Esophagus squamous epithelium (tissue), 5 donors: ENCODE measurements around the gene SGMS1. TPM values are rescaled to one million over a fixed set of nuclear protein-coding genes. Genes with fewer than 3 reads are reported as not detected.
"Not testable (repeated sequence)": the region's sequence is repeated elsewhere in the genome, so short reads cannot be mapped to it uniquely, and the experiment has no call there.

Experiments
- DNase-seq: peaks from one replicate; lab custom pipeline; 2025; lab: John Stamatoyannopoulos, UW
- H3K27ac ChIP-seq, 4 donors: fragments of 200-600 bp; sonication (generic); one replicate each; pipeline ENCODE4 v1.5.1; 2016 to 2019; ENCODE audit warnings: mild to moderate bottlenecking in 1 of 4
- H3K27me3 ChIP-seq, 4 donors: fragments of 200-600 bp; sonication (generic); 1 replicate in 3 of 4; 2 replicates in 1 of 4; pipeline versions ENCODE4 v1.5.1 to v1.6.0; 2017 to 2021; ENCODE audit warnings: antibody characterized with exemption in 1 of 4
- H3K36me3 ChIP-seq, 3 donors: fragments of 200-600 bp; sonication (generic); one replicate each; pipeline ENCODE4 v1.5.1; 2016 to 2019
- H3K4me1 ChIP-seq, 3 donors: fragments of 200-600 bp; sonication (generic); one replicate each; pipeline ENCODE4 v1.5.1; 2017 to 2019
- H3K4me3 ChIP-seq, 4 donors: fragments of 200-600 bp; sonication (generic); 1 replicate in 3 of 4; 2 replicates in 1 of 4; pipeline ENCODE4 v1.5.1; 2016 to 2019; ENCODE audit warnings: mild to moderate bottlenecking in 2 of 4, moderate library complexity in 1 of 4
- H3K9me3 ChIP-seq, 3 donors: fragments of 200-600 bp; sonication (generic); one replicate each; pipeline ENCODE4 v1.5.1; 2016 to 2019
- POLR2A ChIP-seq, 4 donors: fragments of 450-650 bp; IDR thresholded peaks; one replicate each; pipeline ENCODE4 v1.6.1; 2017; ENCODE audit warnings: antibody characterized with exemption in 4 of 4, mild to moderate bottlenecking in 4 of 4, moderate library complexity in 3 of 4
- WGBS, 2 donors: methylation state at CpG; one replicate each; pipeline ENCODE4 v1.1.5; 2018; 5-methylcytosine and 5-hydroxymethylcytosine counted together
- intact Hi-C: fragments of 100-400 bp; cut with DNase I; formaldehyde crosslinking; loops from one replicate; pipeline ENCODE4 v1.15.0; 2022
- total RNA-seq, 4 donors: library from RNA; depleted of rRNA; stranded (reverse); fragments of >200 nt; gene quantifications; one replicate each; pipeline ENCODE4 v1.1.0, GENCODE V29; 2016
- TF ChIP-seq, protein P1 (sequence below), 6 experiments: fragments of 450-650 bp in 4 of 6; fragments of 200-600 bp in 2 of 6; sonication (generic) in 2 of 6; IDR thresholded peaks; one replicate each; pipeline ENCODE4 v1.5.1; 2016 to 2019; ENCODE audit warnings: antibody characterized with exemption in 6 of 6, mild to moderate bottlenecking in 4 of 6, moderate library complexity in 4 of 6
- donor health status: DM: yes; HTN: yes; CAD: no.

Gene SGMS1
- total RNA-seq, 4 donors from 2014 or later, result 39.4 to 64.1 (median 54.9) TPM

DNA sequence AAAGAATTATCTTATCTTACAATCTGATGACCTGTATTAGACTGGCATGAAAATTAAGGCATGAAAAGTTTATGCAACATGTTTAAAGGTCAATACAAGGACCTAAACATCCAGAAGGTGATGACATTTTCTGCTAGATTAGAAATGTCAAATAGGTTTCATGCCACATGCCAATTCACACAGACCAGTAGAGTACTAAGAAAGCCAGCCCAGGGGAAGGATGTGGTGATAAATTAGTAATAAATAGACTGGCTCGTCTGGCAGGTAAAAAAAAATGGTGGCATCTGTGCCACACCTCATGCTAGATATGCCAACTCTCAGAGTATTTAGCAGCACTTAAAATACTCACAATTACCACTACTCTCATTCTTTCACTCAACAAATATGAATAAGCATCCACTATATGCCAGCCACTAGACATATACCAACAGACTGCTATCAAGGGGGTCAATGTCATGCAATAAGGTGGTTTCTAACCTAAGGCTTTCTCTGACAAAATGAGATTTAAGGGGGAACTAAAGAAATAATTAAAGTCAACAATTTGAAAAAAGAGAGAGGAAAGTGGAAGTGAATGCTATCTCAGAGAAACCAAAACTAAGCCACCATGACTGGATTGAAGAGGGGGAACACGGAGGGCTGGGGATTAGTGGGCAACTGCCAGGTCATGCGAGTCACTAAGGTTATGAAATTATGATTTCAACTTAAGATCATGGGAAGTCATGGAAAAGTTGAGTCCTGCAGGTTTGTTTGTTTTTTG is 83.5 kb downstream of the SGMS1 start:
- Histone ChIP-seq H3K27me3 (no peaks in the 10 kb centered on the region), H3K9me3 (no peaks in the 10 kb centered on the region), H3K27ac (no peak overlapping the region), H3K36me3 (no peaks in the 10 kb centered on the region), H3K4me3 (no peak overlapping the region), H3K4me1 (peaks cover 4 to 32% (median 17%) of the 10 kb centered on the region in 3 donors)
- DNase-seq, result no peak
- intact Hi-C loops, result no loop called here
- WGBS, 2 donors, result 33 to 41% methylated on average over 3 of the region's 3 CpGs
- TF ChIP-seq POLR2A (IDR thresholded peaks at IDR 0.05), result no peak
- TF ChIP-seq, protein P1, sequence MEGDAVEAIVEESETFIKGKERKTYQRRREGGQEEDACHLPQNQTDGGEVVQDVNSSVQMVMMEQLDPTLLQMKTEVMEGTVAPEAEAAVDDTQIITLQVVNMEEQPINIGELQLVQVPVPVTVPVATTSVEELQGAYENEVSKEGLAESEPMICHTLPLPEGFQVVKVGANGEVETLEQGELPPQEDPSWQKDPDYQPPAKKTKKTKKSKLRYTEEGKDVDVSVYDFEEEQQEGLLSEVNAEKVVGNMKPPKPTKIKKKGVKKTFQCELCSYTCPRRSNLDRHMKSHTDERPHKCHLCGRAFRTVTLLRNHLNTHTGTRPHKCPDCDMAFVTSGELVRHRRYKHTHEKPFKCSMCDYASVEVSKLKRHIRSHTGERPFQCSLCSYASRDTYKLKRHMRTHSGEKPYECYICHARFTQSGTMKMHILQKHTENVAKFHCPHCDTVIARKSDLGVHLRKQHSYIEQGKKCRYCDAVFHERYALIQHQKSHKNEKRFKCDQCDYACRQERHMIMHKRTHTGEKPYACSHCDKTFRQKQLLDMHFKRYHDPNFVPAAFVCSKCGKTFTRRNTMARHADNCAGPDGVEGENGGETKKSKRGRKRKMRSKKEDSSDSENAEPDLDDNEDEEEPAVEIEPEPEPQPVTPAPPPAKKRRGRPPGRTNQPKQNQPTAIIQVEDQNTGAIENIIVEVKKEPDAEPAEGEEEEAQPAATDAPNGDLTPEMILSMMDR (IDR thresholded peaks at IDR 0.05), result no peak

DNA sequence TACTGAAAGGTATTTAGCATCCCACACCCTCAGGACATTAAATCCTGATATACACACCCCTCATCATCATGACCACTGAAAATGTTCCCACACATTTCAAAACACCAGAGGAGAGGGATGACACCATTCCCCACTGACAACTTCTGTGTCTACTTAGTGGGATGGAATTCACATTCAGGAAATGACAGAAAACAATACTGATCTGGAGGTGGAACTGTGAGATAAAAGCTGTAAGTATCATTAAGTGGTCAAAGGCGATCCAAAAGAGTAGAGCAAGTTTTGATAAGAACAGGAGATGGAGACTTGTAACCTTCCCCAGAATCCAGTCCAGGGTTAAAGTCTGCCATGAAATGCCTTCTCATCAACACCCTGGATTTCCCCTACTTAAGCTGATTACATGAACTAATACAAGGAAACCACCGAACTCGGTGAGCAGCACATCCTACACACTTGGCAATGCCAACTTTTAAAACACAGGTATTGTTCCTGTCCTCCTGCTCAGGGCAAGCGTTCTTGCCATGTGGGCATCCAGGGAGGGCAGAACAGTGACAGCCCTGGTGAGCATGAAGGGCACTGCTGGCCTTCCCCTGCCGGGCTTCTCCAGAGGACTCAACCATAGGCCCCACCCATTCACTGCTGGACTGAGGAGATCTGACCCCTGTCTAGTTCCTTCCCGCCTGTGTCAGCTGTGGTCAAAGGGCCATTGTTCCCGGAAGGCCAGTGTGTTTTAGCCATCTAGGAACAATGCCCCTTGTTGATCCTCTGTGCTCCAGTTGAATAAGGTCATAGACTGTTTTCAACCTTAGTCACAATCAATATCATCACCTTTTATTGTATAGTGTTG is 85.0 kb downstream of the SGMS1 start:
- H3K9me3 ChIP-seq, result no peaks in the 10 kb centered on the region
- no peak overlapping the region for H3K4me3 ChIP-seq
- no peak for DNase-seq
- WGBS, 2 donors, result 49 to 51% methylated on average over 5 to 6 of the region's 7 CpGs
- H3K27ac ChIP-seq, result peak overlapping the region in 1 of 4 donors; percentile 56
- no peak for TF ChIP-seq POLR2A (IDR thresholded peaks at IDR 0.05)
- intact Hi-C loops, result no loop called here
- H3K36me3 ChIP-seq, result no peaks in the 10 kb centered on the region
- H3K4me1 ChIP-seq, result peaks cover 4 to 37% (median 17%) of the 10 kb centered on the region in 3 donors
- no peaks in the 10 kb centered on the region for H3K27me3 ChIP-seq

DNA sequence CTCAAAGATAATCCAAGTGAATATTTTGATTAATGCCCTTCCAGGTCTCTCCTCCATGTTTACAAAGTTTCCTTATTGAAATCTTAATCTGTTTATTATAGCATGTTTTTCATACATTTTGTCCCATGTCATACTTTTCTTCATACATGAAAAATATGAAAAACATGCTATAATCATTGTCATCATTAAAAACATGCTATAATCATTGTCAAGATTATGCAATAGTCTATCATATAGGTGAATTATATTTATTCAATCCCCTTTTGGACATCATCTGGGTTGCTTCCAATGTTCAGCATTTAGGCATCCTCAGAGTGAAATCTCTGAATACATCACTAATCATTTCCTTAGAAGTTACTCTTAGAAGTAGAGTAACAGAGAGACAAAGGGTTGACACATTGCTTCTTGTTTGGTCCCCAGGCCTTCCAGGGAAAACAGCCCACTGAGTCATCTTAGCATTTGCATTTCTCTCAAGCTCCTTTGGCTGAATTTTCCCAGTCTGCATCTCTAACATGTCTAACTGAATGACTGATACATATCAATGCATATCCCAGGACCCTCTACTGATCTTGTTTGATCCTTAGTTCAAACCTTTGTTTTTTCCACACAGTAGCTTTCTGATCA is 87.0 kb downstream of the SGMS1 start:
- no peaks in the 10 kb centered on the region for H3K36me3 ChIP-seq
- no peak for DNase-seq
- no peak overlapping the region for H3K27ac ChIP-seq
- intact Hi-C loops, result no loop called here
- TF ChIP-seq, protein P1 (IDR thresholded peaks at IDR 0.05), result no peak
- no peak for TF ChIP-seq POLR2A (IDR thresholded peaks at IDR 0.05)
- no peak overlapping the region for H3K4me3 ChIP-seq
- H3K4me1 ChIP-seq, result peaks cover 4 to 29% (median 12%) of the 10 kb centered on the region in 3 donors
- no peaks in the 10 kb centered on the region for H3K27me3 ChIP-seq
- H3K9me3 ChIP-seq, result no peaks in the 10 kb centered on the region

DNA sequence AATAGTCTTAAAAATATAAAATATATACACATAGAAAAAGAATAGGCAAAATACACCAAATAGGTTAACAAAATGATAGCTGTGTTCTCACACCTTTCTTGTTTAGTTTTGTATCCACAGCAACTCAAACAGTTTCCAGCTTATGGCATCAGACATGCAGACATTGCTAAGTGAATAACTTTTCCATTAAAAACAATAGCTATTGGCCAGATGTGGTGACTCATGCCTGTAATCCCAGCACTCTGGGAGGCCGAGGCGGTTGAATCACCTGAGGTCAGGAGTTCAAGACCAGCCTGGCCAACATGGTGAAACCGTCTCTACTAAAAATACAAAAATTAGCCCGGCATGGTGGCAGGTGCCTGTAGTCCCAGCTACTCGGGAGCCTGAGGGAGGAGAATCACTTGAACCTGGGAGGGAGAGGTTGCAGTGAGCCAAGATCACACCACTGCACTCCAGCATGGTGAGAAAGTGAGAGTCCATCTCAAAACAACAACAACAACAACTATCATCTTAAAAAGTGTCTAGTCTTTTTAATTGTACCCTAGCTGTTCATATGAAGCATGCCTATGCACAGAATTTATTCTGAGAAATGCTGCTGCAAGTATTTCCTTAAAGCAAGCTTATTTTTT is 88.9 kb downstream of the SGMS1 start:
- DNase-seq, intact Hi-C loops, H3K4me3 ChIP-seq, H3K36me3 ChIP-seq, H3K27me3 ChIP-seq, H3K9me3 ChIP-seq, H3K27ac ChIP-seq: not testable (repeated sequence)
- H3K4me1 ChIP-seq, result peaks cover 4 to 21% (median 7%) of the 10 kb centered on the region in 3 donors
- 35 to 39% methylated on average over 4 to 5 of the region's 5 CpGs for WGBS, 2 donors

DNA sequence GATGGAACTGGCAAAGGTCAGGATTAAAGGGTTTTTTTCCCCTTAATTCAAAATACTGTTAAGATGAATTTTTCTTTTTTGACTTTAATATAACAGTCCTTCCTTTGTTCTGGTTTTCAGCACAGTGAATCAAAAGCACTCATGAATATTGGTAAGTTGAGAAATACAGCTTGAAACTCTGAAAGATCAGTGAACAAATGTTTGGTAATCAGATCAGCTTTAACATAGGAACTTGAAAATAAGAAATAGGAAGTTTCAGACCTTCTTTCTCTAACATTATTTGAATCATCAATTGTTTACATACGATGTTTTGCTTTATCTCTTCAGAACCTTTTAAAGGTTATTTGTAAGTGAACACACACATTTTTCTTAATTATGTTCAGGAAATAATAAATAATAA is 90.5 kb downstream of the SGMS1 start:
- intact Hi-C loops, result no loop called here
- no peaks in the 10 kb centered on the region for H3K36me3 ChIP-seq
- H3K9me3 ChIP-seq, result no peaks in the 10 kb centered on the region
- TF ChIP-seq POLR2A (IDR thresholded peaks at IDR 0.05), result no peak
- no peak for DNase-seq
- no peak overlapping the region for H3K4me3 ChIP-seq
- no peaks in the 10 kb centered on the region for H3K27me3 ChIP-seq
- peaks cover 0 to 5% (median 0%) of the 10 kb centered on the region in 3 donors for H3K4me1 ChIP-seq
- no peak overlapping the region for H3K27ac ChIP-seq
- 71 to 86% methylated on average over 1 of the region's 1 CpG for WGBS, 2 donors

DNA sequence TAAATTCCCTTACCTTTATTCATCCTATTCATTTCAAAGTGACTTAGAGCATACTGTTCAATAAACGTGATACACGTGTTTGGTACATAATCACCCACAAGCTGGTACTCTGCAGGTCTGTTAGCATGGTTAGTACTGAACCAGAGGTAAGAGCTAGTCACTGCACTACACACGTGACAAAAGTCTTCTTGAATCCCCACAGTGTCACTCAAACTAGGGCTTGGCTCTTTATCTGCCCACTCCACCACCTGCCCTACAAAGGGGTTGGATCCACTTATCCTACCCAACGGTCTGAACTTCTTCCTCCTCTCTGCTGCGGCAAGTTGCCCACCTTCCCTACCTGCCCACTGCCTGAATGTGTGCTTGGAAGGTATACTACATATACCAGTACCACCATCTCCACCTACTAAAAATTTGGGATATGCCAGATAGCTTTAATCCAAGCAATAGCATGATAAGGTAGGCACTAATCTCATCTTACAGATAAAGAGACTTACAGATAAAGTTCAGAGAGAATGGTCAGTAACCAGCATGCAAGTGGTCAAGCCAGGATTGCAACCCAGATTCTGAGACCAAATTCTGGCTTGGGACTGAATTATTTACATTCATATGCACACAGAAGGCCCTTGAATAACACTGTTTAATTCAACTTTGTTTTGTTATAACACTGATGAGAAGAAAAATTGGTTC is 92.2 kb downstream of the SGMS1 start:
- H3K9me3 ChIP-seq, result no peaks in the 10 kb centered on the region
- intact Hi-C loops, result no loop called here
- H3K27me3 ChIP-seq, result no peaks in the 10 kb centered on the region
- no peak for DNase-seq
- WGBS, 2 donors, result 76 to 87% methylated on average over 5 of the region's 5 CpGs
- H3K4me3 ChIP-seq, result no peak overlapping the region
- H3K27ac ChIP-seq, result no peak overlapping the region
- TF ChIP-seq, protein P1 (IDR thresholded peaks at IDR 0.05), result no peak
- TF ChIP-seq POLR2A (IDR thresholded peaks at IDR 0.05), result no peak
- peaks cover 0 to 5% (median 0%) of the 10 kb centered on the region in 3 donors for H3K4me1 ChIP-seq
- no peaks in the 10 kb centered on the region for H3K36me3 ChIP-seq
